Measurements from ENCODE around the gene MCAM. TPM values are rescaled to one million over a fixed set of nuclear protein-coding genes. Genes with fewer than 3 reads are reported as not detected.
A peak's percentile ranks its signal among the peaks of the same experiment; 100 is the strongest.

Gene MCAM
- total and polyA plus RNA-seq, 2 of the 8 experiments (the other 6 are each of a cell fraction or from before 2014, with no cell fraction given): 22.4 to 32.2 TPM

- DNase-seq (ENCODE audit: low read depth in 1 of 2, low spot score in 2 of 2) (no peak), FAIRE-seq (no peak)
- Histone ChIP-seq H2AK5ac (ENCODE audit: low read depth, low read length) (peak overlapping the region; percentile 57; the same call in 1 of the 2 replicates), H2AFZ (ENCODE audit: low read length) (no peak overlapping the region), H2BK15ac (ENCODE audit: low read length) (peak overlapping the region; percentile 92; the same call in 1 of the 2 replicates), H2BK12ac (ENCODE audit: low read depth, low read length) (peak overlapping the region; percentile 75; the same call in 1 of the 2 replicates), H4K20me1 (replicated peaks in 1 of 2; ENCODE audit: control insufficient read depth in 1 of 2, insufficient read depth in 2 of 2, low read length in 2 of 2) (peaks cover 3 to 9% of the 10 kb centered on the region in 2 experiments), H4K5ac (ENCODE audit: insufficient read length, low read depth, low read length) (no peak overlapping the region), H4K91ac (replicated peaks; ENCODE audit: insufficient read length, low read length) (peak overlapping the region; percentile 62), H3K79me1 (ENCODE audit: low read depth, low read length) (peaks cover 3% of the 10 kb centered on the region; the same call in 1 of the 2 replicates), H3K27ac (ENCODE audit: low read depth, low read length) (no peak overlapping the region), H3K4me2 (ENCODE audit: insufficient read depth in 1 of 2, low read depth in 2 of 2, low read length in 2 of 2) (peak overlapping the region; percentile 56 to 76), H3K79me2 (ENCODE audit: control insufficient read depth in 1 of 2, insufficient read depth in 2 of 2, low read length in 2 of 2) (peaks cover 0 to 7% of the 10 kb centered on the region in 2 experiments; a peak in 1 of 4 replicates), H4K8ac (ENCODE audit: extremely low read depth, insufficient read depth, low read length) (peak overlapping the region; percentile 57), H3K14ac (ENCODE audit: insufficient read length) (no peak overlapping the region), H3K18ac (ENCODE audit: extremely low read depth, low read length) (no peak overlapping the region), H2BK120ac (replicated peaks; ENCODE audit: low read depth, low read length) (peak overlapping the region; percentile 26), H3K4me3 (ENCODE audit: extremely low read depth in 1 of 4, insufficient read depth in 2 of 4, low read depth in 3 of 4, low read length in 4 of 4) (peak overlapping the region in 3 of 4 experiments; percentile 22 to 69 (median 43); a peak in 4 of 8 replicates), H3K23ac (ENCODE audit: insufficient read length) (no peak overlapping the region), H3K36me3 (ENCODE audit: control insufficient read depth in 2 of 4, insufficient read depth in 4 of 4, low read length in 3 of 4) (peaks cover 0 to 1% (median under 1%) of the 10 kb centered on the region in 4 experiments; a peak in 1 of 8 replicates), H3K4ac (replicated peaks; ENCODE audit: insufficient read length, low read depth, low read length) (peak overlapping the region; percentile 62), H3K27me3 (replicated peaks in 1 of 4; ENCODE audit: control insufficient read depth in 3 of 4, extremely low read depth in 1 of 4, insufficient read depth in 3 of 4, low read length in 3 of 4) (peaks cover 12 to 44% (median 33%) of the 10 kb centered on the region in 4 experiments), H2BK5ac (ENCODE audit: low read depth, low read length) (no peak overlapping the region; the same call in 1 of the 2 replicates), H3K9me3 (ENCODE audit: insufficient read depth in 2 of 2, low read depth in 1 of 2, low read length in 1 of 2) (no peaks in the 10 kb centered on the region), H3K23me2 (ENCODE audit: low read depth, low read length) (peaks cover 17% of the 10 kb centered on the region; the same call in 1 of the 2 replicates), H3K4me1 (replicated peaks in 1 of 4; ENCODE audit: control insufficient read depth in 3 of 4, insufficient read depth in 4 of 4, low read length in 3 of 4) (peaks cover 5 to 29% (median 20%) of the 10 kb centered on the region in 4 experiments), H2BK20ac (ENCODE audit: low read length) (0 out of 2 replicates have a peak overlapping the region, but pooled peaks have one; percentile 48), H3K9ac (replicated peaks in 1 of 4; ENCODE audit: extremely low read depth in 1 of 4, low read depth in 3 of 4, low read length in 3 of 4) (no peak overlapping the region), H3K56ac (replicated peaks; ENCODE audit: insufficient read length, low read depth, low read length) (no peak overlapping the region)
- ChIA-PET CTCF (ENCODE audit: partially characterized antibody) (interaction anchor here (0.8 to 20.0 kb wide), 11 partner anchors 8 to 286 kb away, joined by 3 to 463 read pairs (median 15); partner anchors contain the start of genes MCAM and USP2), POLR2A (ENCODE audit: partially characterized antibody) (interaction anchor here (0.9 to 2.5 kb wide), 8 partner anchors 14 to 200 kb away, joined by 3 to 12 read pairs (median 4); partner anchors contain the start of gene MCAM)
- 50% methylated on average over 12 of the region's 16 CpGs; no CpG with 5 or more reads in 1 of the 2 experiments for WGBS, 2 experiments (ENCODE audit: extremely low coverage in 1 of 2, insufficient coverage in 1 of 2, insufficient read length in 1 of 2, insufficient replicate concordance in 2 of 2, low coverage in 1 of 2, low lambda C conversion rate in 2 of 2, missing lambda C conversion rate in 1 of 2)
- no peak for TF ChIP-seq CEBPB (IDR thresholded peaks at IDR 0.05; ENCODE audit: low read depth, low read length)
Observed at GRCh38 chr11:119341222-119342022, 24.5 kb upstream of the MCAM start.
